Measurements from ENCODE around the gene RTP4.

- TF ChIP-seq, protein P1, sequence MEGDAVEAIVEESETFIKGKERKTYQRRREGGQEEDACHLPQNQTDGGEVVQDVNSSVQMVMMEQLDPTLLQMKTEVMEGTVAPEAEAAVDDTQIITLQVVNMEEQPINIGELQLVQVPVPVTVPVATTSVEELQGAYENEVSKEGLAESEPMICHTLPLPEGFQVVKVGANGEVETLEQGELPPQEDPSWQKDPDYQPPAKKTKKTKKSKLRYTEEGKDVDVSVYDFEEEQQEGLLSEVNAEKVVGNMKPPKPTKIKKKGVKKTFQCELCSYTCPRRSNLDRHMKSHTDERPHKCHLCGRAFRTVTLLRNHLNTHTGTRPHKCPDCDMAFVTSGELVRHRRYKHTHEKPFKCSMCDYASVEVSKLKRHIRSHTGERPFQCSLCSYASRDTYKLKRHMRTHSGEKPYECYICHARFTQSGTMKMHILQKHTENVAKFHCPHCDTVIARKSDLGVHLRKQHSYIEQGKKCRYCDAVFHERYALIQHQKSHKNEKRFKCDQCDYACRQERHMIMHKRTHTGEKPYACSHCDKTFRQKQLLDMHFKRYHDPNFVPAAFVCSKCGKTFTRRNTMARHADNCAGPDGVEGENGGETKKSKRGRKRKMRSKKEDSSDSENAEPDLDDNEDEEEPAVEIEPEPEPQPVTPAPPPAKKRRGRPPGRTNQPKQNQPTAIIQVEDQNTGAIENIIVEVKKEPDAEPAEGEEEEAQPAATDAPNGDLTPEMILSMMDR (conservative IDR thresholded peaks at IDR 0.05 in 1 of 2, IDR thresholded peaks at IDR 0.05 in 1 of 2; ENCODE audit: extremely low read depth in 1 of 2, insufficient read depth in 1 of 2, low read depth in 1 of 2, low read length in 2 of 2) = no peak
- no peak for TF ChIP-seq EZH2 (IDR thresholded peaks at IDR 0.05; ENCODE audit: borderline replicate concordance, low read length)
These were observed 14.5 kb downstream of the RTP4 start for GRCh38 chr3:187382609-187383151.

Measured in mammary epithelial cell (primary cell).